K562 (cell line): ENCODE results near the gene PLAC9. TPM values are rescaled to one million over a fixed set of nuclear protein-coding genes. Genes with fewer than 3 reads are reported as not detected.

Source experiments
- ATAC-seq: fragments of 200-7000 bp; cut with Tn5 transposase; 3 replicates; pipeline ENCODE4 v1.9.1; 2020; ENCODE audit warnings: moderate library complexity
- BruUV-seq: library from RNA; stranded (reverse); fragments of 400-500 nt; replicated peaks from 2 replicates; lab custom pipeline; 2021; lab: Mats Ljungman, UMichigan
- CTCF ChIA-PET: fragments of 300-600 bp; formaldehyde crosslinking; extraction: SDS; loops from one replicate; lab custom pipeline; 2021; ENCODE audit warnings: low intra/inter-chr PET ratio; lab: Yijun Ruan, JAX
- POLR2A ChIA-PET: fragments of 300-600, 350-650 bp; sonication (Branson Sonifier 250); formaldehyde crosslinking; extraction: SDS; loops from one replicate; lab custom pipeline; 2021; ENCODE audit warnings: antibody characterized with exemption, inconsistent platforms; lab: Yijun Ruan, JAX
- DNase-seq, 4 experiments: peaks; one replicate each; pipeline versions ENCODE4 v3.0.0 to v3.0.0-alpha.2; 2011 to 2018; ENCODE audit warnings: low spot score in 3 of 4, mixed read lengths in 3 of 4; ENCODE audit errors: extremely low read depth in 1 of 4
- FAIRE-seq: peaks from 2 replicates; lab custom pipeline; 2011; peaks lifted over from hg19 to GRCh38; lab: Jason Lieb, UNC
- H2AFZ ChIP-seq: 2 replicates; pipeline ENCODE4 v1.6.0; 2011; ENCODE audit warnings: low read depth, low read length, control low read depth, inconsistent platforms
- H3K27ac ChIP-seq: fragments of 200-600 bp; 3 replicates; pipeline ENCODE4 v1.8.0; 2011; ENCODE audit warnings: low read depth, mild to moderate bottlenecking, control low read depth, inconsistent platforms, low read length, moderate library complexity, mixed read lengths; ENCODE audit errors: extremely low read depth
- H3K27me3 ChIP-seq, 2 experiments: fragments of 300-600 bp in 1 of 2; 2 replicates in 1 of 2; 3 replicates in 1 of 2; pipeline versions ENCODE4 v1.6.0 to v1.8.0; 2011; ENCODE audit warnings: inconsistent platforms in 2 of 2, low read length in 2 of 2, mild to moderate bottlenecking in 1 of 2, mixed read lengths in 1 of 2, moderate library complexity in 1 of 2; ENCODE audit not compliant: control insufficient read depth in 2 of 2, insufficient read depth in 2 of 2
- H3K36me3 ChIP-seq: fragments of 300-600 bp; 3 replicates; pipeline ENCODE4 v1.8.0; 2011; ENCODE audit warnings: mild to moderate bottlenecking, low read length, inconsistent platforms; ENCODE audit not compliant: control insufficient read depth, insufficient read depth
- H3K4me1 ChIP-seq, 2 experiments: fragments of 200-600 bp in 1 of 2; replicated peaks in 1 of 2; 2 replicates in 1 of 2; 3 replicates in 1 of 2; pipeline versions ENCODE4 v1.5.1 to v1.8.0; 2011; ENCODE audit warnings: inconsistent platforms in 2 of 2, low read length in 2 of 2, mild to moderate bottlenecking in 1 of 2, mixed read lengths in 1 of 2, moderate library complexity in 1 of 2; ENCODE audit not compliant: control insufficient read depth in 2 of 2, insufficient read depth in 2 of 2
- H3K4me2 ChIP-seq: 2 replicates; pipeline ENCODE4 v1.6.1; 2011; ENCODE audit warnings: low read length, control low read depth, inconsistent platforms, mixed read lengths; ENCODE audit not compliant: insufficient read depth
- H3K4me3 ChIP-seq: fragments of 200-600 bp; sonication (generic), shearing (Covaris generic); 2 replicates; pipeline ENCODE4 v1.5.1; 2016; ENCODE audit warnings: control low read depth, inconsistent platforms
- H3K79me2 ChIP-seq: fragments of 200-600 bp; 3 replicates; pipeline ENCODE4 v1.8.0; 2011; ENCODE audit warnings: low read length, inconsistent platforms; ENCODE audit not compliant: control insufficient read depth, insufficient read depth
- H3K9ac ChIP-seq, 2 experiments: 2 replicates each; pipeline versions ENCODE4 v1.6.0 to v1.6.1; 2011; ENCODE audit warnings: low read depth in 2 of 2, low read length in 2 of 2, control low read depth in 1 of 2, inconsistent platforms in 1 of 2, mild to moderate bottlenecking in 1 of 2, mixed read lengths in 1 of 2; ENCODE audit not compliant: insufficient read depth in 1 of 2
- H3K9me1 ChIP-seq: one replicate; pipeline ENCODE4 v1.6.0; 2011; ENCODE audit warnings: inconsistent platforms, mild to moderate bottlenecking, low read length, moderate library complexity; ENCODE audit not compliant: control insufficient read depth, insufficient read depth
- H3K9me3 ChIP-seq: replicated peaks from 2 replicates; pipeline ENCODE4 v1.5.1; 2011; ENCODE audit warnings: low read depth, low read length, inconsistent platforms; ENCODE audit not compliant: control insufficient read depth, insufficient read depth
- H4K20me1 ChIP-seq: replicated peaks from 2 replicates; pipeline ENCODE4 v1.6.1; 2011; ENCODE audit warnings: low read length, inconsistent platforms, mixed read lengths; ENCODE audit not compliant: control insufficient read depth, insufficient read depth
- ARID4B ChIP-seq: sonication (generic); formaldehyde crosslinking; IDR thresholded peaks from 2 replicates; pipeline ENCODE4 v1.8.0; 2022; ENCODE audit warnings: mild to moderate bottlenecking, missing genetic modification reagents
- ETV5 ChIP-seq: sonication (generic); formaldehyde crosslinking; IDR thresholded peaks from 2 replicates; pipeline ENCODE4 v1.4.0; 2020; ENCODE audit warnings: low read depth, mild to moderate bottlenecking, missing genetic modification reagents
- FOSL1 ChIP-seq: fragments of 200-800 bp; sonication (Bioruptor generic); conservative IDR thresholded peaks from 2 replicates; pipeline ENCODE4 v1.6.1; 2016; ENCODE audit warnings: missing genetic modification characterization, missing compliant biosample characterization
- FOXM1 ChIP-seq, 2 experiments: fragments of 450-650 bp in 1 of 2; sonication (generic) in 1 of 2; formaldehyde crosslinking in 1 of 2; IDR thresholded peaks; 2 replicates each; pipeline versions ENCODE4 v1.6.1 to v1.9.0; 2017 to 2022; ENCODE audit warnings: low read depth in 2 of 2, mild to moderate bottlenecking in 2 of 2, missing genetic modification reagents in 1 of 2, moderate library complexity in 1 of 2
- GATA2 ChIP-seq: sonication (generic); formaldehyde crosslinking; IDR thresholded peaks from 2 replicates; pipeline ENCODE4 v1.4.0; 2020; ENCODE audit warnings: mild to moderate bottlenecking, missing genetic modification reagents
- KDM1A ChIP-seq, 2 experiments: fragments of 450-650 bp; IDR thresholded peaks; 2 replicates each; pipeline ENCODE4 v1.6.1; 2016; ENCODE audit warnings: mild to moderate bottlenecking in 2 of 2
- KLF16 ChIP-seq: IDR thresholded peaks from 2 replicates; pipeline ENCODE4 v1.6.1; 2016; ENCODE audit warnings: antibody characterized with exemption
- LCOR ChIP-seq: sonication (generic); formaldehyde crosslinking; IDR thresholded peaks from 2 replicates; pipeline ENCODE4 v1.8.0; 2022; ENCODE audit warnings: mild to moderate bottlenecking, missing genetic modification reagents
- MCM7 ChIP-seq, 2 experiments: fragments of 450-650 bp; IDR thresholded peaks; 2 replicates each; pipeline ENCODE4 v1.6.1; 2016 to 2018
- MLX ChIP-seq, 2 experiments: fragments of 450-650 bp in 1 of 2; sonication (generic) in 1 of 2; formaldehyde crosslinking; conservative IDR thresholded peaks; 2 replicates each; pipeline versions ENCODE4 v1.4.0 to v1.8.1; 2020 to 2022; ENCODE audit warnings: mild to moderate bottlenecking in 1 of 2, missing genetic modification reagents in 1 of 2
- NR2C2 ChIP-seq, 2 experiments: fragments of 200-800 bp in 1 of 2; sonication (Bioruptor generic) in 1 of 2; sonication (generic) in 1 of 2; formaldehyde crosslinking in 1 of 2; IDR thresholded peaks; 2 replicates each; pipeline versions ENCODE4 v1.6.1 to v1.8.0; 2016 to 2022; ENCODE audit warnings: mild to moderate bottlenecking in 1 of 2, missing compliant biosample characterization in 1 of 2, missing genetic modification characterization in 1 of 2, missing genetic modification reagents in 1 of 2
- SIN3A ChIP-seq, 2 experiments: fragments of 150-350 bp in 1 of 2; IDR thresholded peaks; 2 replicates each; pipeline ENCODE4 v1.6.1; 2011 to 2016; ENCODE audit warnings: borderline replicate concordance in 2 of 2, low read depth in 2 of 2, low read length in 2 of 2, mild to moderate bottlenecking in 2 of 2, moderate library complexity in 2 of 2; ENCODE audit not compliant: control insufficient read depth in 1 of 2
- YY1 ChIP-seq, 3 experiments: IDR thresholded peaks; 2 replicates each; pipeline ENCODE4 v1.6.1; 2011; ENCODE audit warnings: low read length in 2 of 3, mild to moderate bottlenecking in 2 of 3, moderate library complexity in 2 of 3, borderline replicate concordance in 1 of 3, control low read depth in 1 of 3, low read depth in 1 of 3; ENCODE audit not compliant: insufficient read depth in 3 of 3, insufficient replicate concordance in 2 of 3, control insufficient read depth in 1 of 3, insufficient read length in 1 of 3; ENCODE audit errors: extremely low read depth in 1 of 3
- ZNF146 ChIP-seq: IDR thresholded peaks from one replicate; pipeline ENCODE4 v1.6.1; 2018; ENCODE audit warnings: missing compliant biosample characterization; ENCODE audit not compliant: unreplicated experiment
- ZNF57 ChIP-seq: fragments of 450-650 bp; formaldehyde crosslinking; IDR thresholded peaks from 2 replicates; pipeline ENCODE4 v1.4.0; 2020; ENCODE audit warnings: mild to moderate bottlenecking, moderate library complexity
- ZNF707 ChIP-seq: fragments of 250-450 bp; sonication (Bioruptor Pico); conservative IDR thresholded peaks from 2 replicates; pipeline ENCODE4 v1.8.0; 2022; ENCODE audit warnings: inconsistent platforms, mild to moderate bottlenecking, moderate library complexity
- WGBS: fragments of 100-300 bp; shearing (Covaris generic); methylation state at CpG from one replicate; pipeline ENCODE4 v1.1.6; 2016; ENCODE audit warnings: low coverage, mixed read lengths; ENCODE audit not compliant: insufficient coverage; ENCODE audit errors: missing lambda C conversion rate; 5-methylcytosine and 5-hydroxymethylcytosine counted together
- in situ Hi-C: fragments of 300-500 bp; cut with MboI; formaldehyde crosslinking; loops from 4 replicates; pipeline ENCODE4 v1.15.0; 2018; ENCODE audit warnings: inconsistent platforms, mixed read lengths
- intact Hi-C: fragments of 100-400 bp; cut with micrococcal nuclease; formaldehyde crosslinking; loops from 2 replicates; pipeline ENCODE4 v1.14.2; 2022
- polyA plus RNA-seq, 8 experiments: library from polyadenylated mRNA; depleted of rRNA in 4 of 8; stranded (reverse) in 5 of 8; unstranded in 3 of 8; fragments of >200 nt; fragmentation: Nextera tagmentation in 2 of 8; fragmentation: Illumina TruSeq in 1 of 8; extraction: Ambion mirVana in 2 of 8; extraction: Trizol in 1 of 8; gene quantifications; 2 replicates each; pipeline versions ENCODE4 v1.2.1 to v1.2.3, GENCODE V29; 2011 to 2014; ENCODE audit warnings: inconsistent platforms in 1 of 8, missing spikeins in 1 of 8
- total RNA-seq, 7 experiments: library from RNA; depleted of rRNA in 6 of 7; stranded (reverse); fragments of >200 nt in 6 of 7; fragmentation: Illumina TruSeq in 2 of 7; extraction: Trizol in 2 of 7; gene quantifications; 2 replicates each; pipeline versions ENCODE4 v1.2.1 to v1.2.3, GENCODE V29; 2011 to 2021; ENCODE audit warnings: low replicate concordance in 1 of 7

PLAC9 gene
- total and polyA plus RNA-seq, 9 of the 15 experiments (the other 6 are each of a cell fraction or from before 2014, with no cell fraction given), result not detected

DNA sequence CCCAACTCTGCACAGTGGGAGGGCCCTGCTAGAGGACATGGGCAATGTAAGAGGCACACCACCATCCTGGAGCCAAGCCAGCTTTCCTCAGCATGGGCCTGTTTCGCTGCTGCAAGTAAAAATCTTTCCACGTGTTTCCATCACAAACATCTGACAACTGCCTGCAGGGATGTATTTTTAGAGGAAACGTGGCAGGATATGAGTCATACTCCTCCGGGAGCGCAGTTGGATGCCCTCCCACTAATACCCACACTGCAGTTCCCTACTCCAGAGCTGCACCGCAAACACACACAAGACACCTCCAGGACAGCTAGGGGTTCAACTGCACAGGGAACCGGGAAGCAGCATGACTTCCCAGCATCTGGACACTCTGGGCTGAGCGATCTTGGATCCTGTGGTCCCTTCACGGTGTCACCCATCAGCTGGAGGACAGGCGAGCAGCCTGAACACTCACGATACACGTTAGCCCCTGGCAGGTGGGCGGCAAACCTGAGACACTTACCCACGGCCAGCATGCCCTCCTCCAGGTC is 26.1 kb downstream of the PLAC9 start:
- Histone ChIP-seq H3K9ac (peak overlapping the region; percentile 23 to 81; a peak in 3 of 4 replicates), H3K4me1 (peaks cover 20 to 22% of the 10 kb centered on the region in 2 experiments), H3K9me3 (no peaks in the 10 kb centered on the region), H2AFZ (no peak overlapping the region), H3K36me3 (peaks cover 97% of the 10 kb centered on the region), H3K27ac (peak overlapping the region; percentile 76), H3K9me1 (no peaks in the 10 kb centered on the region), H4K20me1 (no peaks in the 10 kb centered on the region), H3K4me2 (peak overlapping the region; percentile 62), H3K79me2 (no peaks in the 10 kb centered on the region), H3K27me3 (no peaks in the 10 kb centered on the region), H3K4me3 (no peak overlapping the region)
- BruUV-seq, result no TSS peak
- ATAC-seq (peak; percentile 76), DNase-seq (peak; percentile 62 to 83 (median 70)), FAIRE-seq (peak; percentile 98)
- CTCF ChIA-PET, result no interaction called here
- in situ Hi-C loops (no loop called here), intact Hi-C loops (no loop called here)
- POLR2A ChIA-PET, result interaction anchor here (1.1 to 1.4 kb wide), 3 partner anchors 9 to 20 kb away, joined by 3 to 5 read pairs (median 4); no protein-coding TSS in a partner anchor
- WGBS, result 22% methylated on average over 14 of the region's 14 CpGs
- TF ChIP-seq MCM7 (IDR thresholded peaks at IDR 0.05), result no peak
- TF ChIP-seq ZNF146 (CRISPR knock-in tag), result no peak
- no peak for TF ChIP-seq ZNF707 (CRISPR knock-in tag)
- no peak for TF ChIP-seq GATA2 (CRISPR knock-in tag)
- peak in 1 of 2 experiments; percentile 87; a peak in 1 of 4 replicates for TF ChIP-seq SIN3A (IDR thresholded peaks at IDR 0.05; ENCODE audit: borderline replicate concordance in 2 of 2, control insufficient read depth in 1 of 2, low read depth in 2 of 2, low read length in 2 of 2)
- TF ChIP-seq KLF16, result no peak
- no peak for TF ChIP-seq KDM1A (IDR thresholded peaks at IDR 0.05)
- no peak for TF ChIP-seq LCOR
- no peak for TF ChIP-seq FOXM1 (IDR thresholded peaks at IDR 0.05; ENCODE audit: low read depth)
- no peak for TF ChIP-seq FOXM1 (CRISPR knock-in tag; IDR thresholded peaks at IDR 0.05; ENCODE audit: low read depth)
- TF ChIP-seq YY1 (IDR thresholded peaks at IDR 0.05; ENCODE audit: borderline replicate concordance in 1 of 3, control insufficient read depth in 1 of 3, extremely low read depth in 1 of 3, insufficient read depth in 3 of 3, insufficient read length in 1 of 3, insufficient replicate concordance in 2 of 3, low read depth in 1 of 3, low read length in 2 of 3), result no peak
- no peak for TF ChIP-seq NR2C2 (CRISPR knock-in tag; IDR thresholded peaks at IDR 0.05)
- TF ChIP-seq NR2C2 (tag; IDR thresholded peaks at IDR 0.05), result peak; percentile 32; the same call in 1 of the 2 replicates
- TF ChIP-seq ETV5, result peak; percentile 96
- no peak for TF ChIP-seq ZNF57 (CRISPR knock-in tag)
- peak; percentile 99 for TF ChIP-seq FOSL1
- peak; percentile 64 for TF ChIP-seq ARID4B (CRISPR knock-in tag)
- TF ChIP-seq MLX (CRISPR knock-in tag; conservative IDR thresholded peaks at IDR 0.05), result no peak
